ENCODE data around the gene NUP153. TPM values are rescaled to one million over a fixed set of nuclear protein-coding genes. Genes with fewer than 3 reads are reported as not detected.

The NUP153 gene
- total RNA-seq, 1 donor from 2014 or later = 23.9 TPM

- Mint-ChIP-seq H3K4me1 (ENCODE audit: low read depth) (no peaks in the 10 kb centered on the region), H3K36me3 (ENCODE audit: low read depth) (peaks cover 33% of the 10 kb centered on the region), H3K27ac (ENCODE audit: unreplicated experiment) (no peak overlapping the region), H3K27me3 (ENCODE audit: low read depth) (no peaks in the 10 kb centered on the region), H3K9me3 (ENCODE audit: low read depth) (no peaks in the 10 kb centered on the region), H3K4me3 (ENCODE audit: unreplicated experiment) (no peak overlapping the region)
- no peak for DNase-seq (ENCODE audit: low spot score)
- TF ChIP-seq CTCF (IDR thresholded peaks at IDR 0.05) = no peak
These were observed 40.1 kb downstream of the NUP153 start for GRCh38 chr6:17666646-17667045.

GRCh38 chr6:17665132-17665531 is 41.6 kb downstream of the NUP153 start:
- no peaks in the 10 kb centered on the region for H3K4me1 Mint-ChIP-seq (ENCODE audit: low read depth)
- no peak overlapping the region for H3K4me3 Mint-ChIP-seq (ENCODE audit: unreplicated experiment)
- no peak for TF ChIP-seq CTCF (IDR thresholded peaks at IDR 0.05)
- H3K27me3 Mint-ChIP-seq (ENCODE audit: low read depth) = no peaks in the 10 kb centered on the region
- DNase-seq (ENCODE audit: low spot score) = no peak
- H3K9me3 Mint-ChIP-seq (ENCODE audit: low read depth) = no peaks in the 10 kb centered on the region
- H3K36me3 Mint-ChIP-seq (ENCODE audit: low read depth) = peaks cover 32% of the 10 kb centered on the region
- H3K27ac Mint-ChIP-seq (ENCODE audit: unreplicated experiment) = no peak overlapping the region

- Mint-ChIP-seq H3K27me3 (ENCODE audit: low read depth) (no peaks in the 10 kb centered on the region), H3K36me3 (ENCODE audit: low read depth) (peaks cover 30% of the 10 kb centered on the region), H3K27ac (ENCODE audit: unreplicated experiment) (no peak overlapping the region), H3K9me3 (ENCODE audit: low read depth) (no peaks in the 10 kb centered on the region), H3K4me1 (ENCODE audit: low read depth) (no peaks in the 10 kb centered on the region), H3K4me3 (ENCODE audit: unreplicated experiment) (no peak overlapping the region)
- TF ChIP-seq CTCF (IDR thresholded peaks at IDR 0.05) = no peak
- no peak for DNase-seq (ENCODE audit: low spot score)
These were observed 43.5 kb downstream of the NUP153 start for GRCh38 chr6:17663226-17663625.

- H3K36me3 Mint-ChIP-seq (ENCODE audit: low read depth) = peaks cover 30% of the 10 kb centered on the region
- H3K4me3 Mint-ChIP-seq (ENCODE audit: unreplicated experiment) = no peak overlapping the region
- no peak for TF ChIP-seq CTCF (IDR thresholded peaks at IDR 0.05)
- no peaks in the 10 kb centered on the region for H3K27me3 Mint-ChIP-seq (ENCODE audit: low read depth)
- no peaks in the 10 kb centered on the region for H3K4me1 Mint-ChIP-seq (ENCODE audit: low read depth)
- no peaks in the 10 kb centered on the region for H3K9me3 Mint-ChIP-seq (ENCODE audit: low read depth)
- no peak for DNase-seq (ENCODE audit: low spot score)
- no peak overlapping the region for H3K27ac Mint-ChIP-seq (ENCODE audit: unreplicated experiment)
These were observed 44.1 kb downstream of the NUP153 start for GRCh38 chr6:17662585-17662984.

- TF ChIP-seq CTCF (IDR thresholded peaks at IDR 0.05) = no peak
- Mint-ChIP-seq H3K27me3 (ENCODE audit: low read depth) (no peaks in the 10 kb centered on the region), H3K9me3 (ENCODE audit: low read depth) (no peaks in the 10 kb centered on the region), H3K4me1 (ENCODE audit: low read depth) (no peaks in the 10 kb centered on the region), H3K36me3 (ENCODE audit: low read depth) (peaks cover 15% of the 10 kb centered on the region), H3K27ac (ENCODE audit: unreplicated experiment) (no peak overlapping the region), H3K4me3 (ENCODE audit: unreplicated experiment) (no peak overlapping the region)
- DNase-seq (ENCODE audit: low spot score) = no peak
These were observed 50.1 kb downstream of the NUP153 start for GRCh38 chr6:17656644-17657043.
